ENCODE measurements around the gene ERGIC1.

Gene ERGIC1

GRCh38 chr5:172929371-172929838 lies 95.4 kb downstream of the ERGIC1 start:
- ChIA-PET POLR2A (no interaction called here), CTCF (interaction anchor here (1.1 to 3.8 kb wide), 3 partner anchors 164 to 215 kb away, joined by 3 to 15 read pairs (median 12); no protein-coding TSS in a partner anchor)
- no peak for DNase-seq (ENCODE audit: extremely low spot score)
- no peak for TF ChIP-seq NFRKB (IDR thresholded peaks at IDR 0.05)
- TF ChIP-seq, protein P1, sequence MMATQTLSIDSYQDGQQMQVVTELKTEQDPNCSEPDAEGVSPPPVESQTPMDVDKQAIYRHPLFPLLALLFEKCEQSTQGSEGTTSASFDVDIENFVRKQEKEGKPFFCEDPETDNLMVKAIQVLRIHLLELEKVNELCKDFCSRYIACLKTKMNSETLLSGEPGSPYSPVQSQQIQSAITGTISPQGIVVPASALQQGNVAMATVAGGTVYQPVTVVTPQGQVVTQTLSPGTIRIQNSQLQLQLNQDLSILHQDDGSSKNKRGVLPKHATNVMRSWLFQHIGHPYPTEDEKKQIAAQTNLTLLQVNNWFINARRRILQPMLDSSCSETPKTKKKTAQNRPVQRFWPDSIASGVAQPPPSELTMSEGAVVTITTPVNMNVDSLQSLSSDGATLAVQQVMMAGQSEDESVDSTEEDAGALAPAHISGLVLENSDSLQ (IDR thresholded peaks at IDR 0.05), result no peak
- TF ChIP-seq SP1 (IDR thresholded peaks at IDR 0.05), result no peak
- TF ChIP-seq FOXK2 (IDR thresholded peaks at IDR 0.05), result no peak
- no peak for TF ChIP-seq ZNF384 (IDR thresholded peaks at IDR 0.05)
- no peak for TF ChIP-seq FOXA1 (IDR thresholded peaks at IDR 0.05)
- TF ChIP-seq HDGF (IDR thresholded peaks at IDR 0.05; ENCODE audit: borderline replicate concordance), result no peak
- no peak for TF ChIP-seq SUZ12 (IDR thresholded peaks at IDR 0.05)
- no peak for TF ChIP-seq TARDBP (IDR thresholded peaks at IDR 0.05)
- no peak for TF ChIP-seq LEF1 (IDR thresholded peaks at IDR 0.05; ENCODE audit: borderline replicate concordance)
- no peak for TF ChIP-seq FOXM1 (IDR thresholded peaks at IDR 0.05; ENCODE audit: borderline replicate concordance)
- TF ChIP-seq ARNT (IDR thresholded peaks at IDR 0.05), result no peak
- TF ChIP-seq L3MBTL2 (conservative IDR thresholded peaks at IDR 0.05), result no peak
- no peak for TF ChIP-seq ELF4 (IDR thresholded peaks at IDR 0.05)
- no peak for TF ChIP-seq BHLHE40 (IDR thresholded peaks at IDR 0.05; ENCODE audit: borderline replicate concordance)
- no peak for TF ChIP-seq CTBP1 (IDR thresholded peaks at IDR 0.05; ENCODE audit: borderline replicate concordance)

DNA sequence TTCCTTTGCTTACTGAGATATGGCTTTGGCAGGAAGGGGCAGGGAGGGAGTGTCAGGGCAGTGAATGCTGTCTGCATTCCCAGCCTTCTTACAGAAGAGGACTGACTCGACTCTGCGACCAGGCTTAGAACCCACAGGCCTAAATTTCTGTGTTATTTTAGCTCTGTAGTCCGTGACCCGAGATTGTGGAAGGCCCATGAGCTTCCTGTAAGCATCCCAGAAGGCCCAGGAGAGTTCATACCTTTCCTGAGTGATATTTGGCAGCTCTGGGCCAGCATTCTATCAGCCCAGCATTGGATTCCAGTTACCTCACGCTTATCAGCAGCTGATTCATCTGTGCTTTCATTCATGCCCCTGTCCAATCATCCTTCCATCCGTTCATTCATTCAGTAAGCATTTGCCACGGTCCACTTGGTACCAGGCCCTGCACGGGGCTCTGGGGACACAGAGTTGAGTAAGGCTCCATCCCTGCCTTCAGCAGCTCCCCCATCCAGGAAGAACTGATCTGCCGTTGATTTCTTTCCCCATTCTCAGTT lies 97.0 kb downstream of the ERGIC1 start:
- DNase-seq (ENCODE audit: extremely low spot score), result no peak
- ChIA-PET POLR2A (interaction anchor here (1.0 kb wide), 1 partner anchor 160 kb away, joined by 3 read pairs; the partner anchor contains the start of gene DUSP1), CTCF (interaction anchor here (0.8 to 5.1 kb wide), 4 partner anchors 214 to 224 kb away, joined by 4 to 61 read pairs (median 14); no protein-coding TSS in a partner anchor)
- no peak for TF ChIP-seq ELF4 (IDR thresholded peaks at IDR 0.05)
- no peak for TF ChIP-seq ARNT (IDR thresholded peaks at IDR 0.05)
- no peak for TF ChIP-seq FOXA1 (IDR thresholded peaks at IDR 0.05)
- TF ChIP-seq, protein P1 (IDR thresholded peaks at IDR 0.05), result no peak
- no peak for TF ChIP-seq L3MBTL2 (conservative IDR thresholded peaks at IDR 0.05)
- no peak for TF ChIP-seq SP1 (IDR thresholded peaks at IDR 0.05)
- no peak for TF ChIP-seq FOXK2 (IDR thresholded peaks at IDR 0.05)
- no peak for TF ChIP-seq FOXM1 (IDR thresholded peaks at IDR 0.05; ENCODE audit: borderline replicate concordance)
- no peak for TF ChIP-seq CTBP1 (IDR thresholded peaks at IDR 0.05; ENCODE audit: borderline replicate concordance)
- TF ChIP-seq LEF1 (IDR thresholded peaks at IDR 0.05; ENCODE audit: borderline replicate concordance), result no peak
- no peak for TF ChIP-seq TARDBP (IDR thresholded peaks at IDR 0.05)
- no peak for TF ChIP-seq HDGF (IDR thresholded peaks at IDR 0.05; ENCODE audit: borderline replicate concordance)
- TF ChIP-seq BHLHE40 (IDR thresholded peaks at IDR 0.05; ENCODE audit: borderline replicate concordance), result no peak
- TF ChIP-seq ZNF384 (IDR thresholded peaks at IDR 0.05), result no peak
- TF ChIP-seq NFRKB (IDR thresholded peaks at IDR 0.05), result no peak
- TF ChIP-seq SUZ12 (IDR thresholded peaks at IDR 0.05), result no peak

DNA sequence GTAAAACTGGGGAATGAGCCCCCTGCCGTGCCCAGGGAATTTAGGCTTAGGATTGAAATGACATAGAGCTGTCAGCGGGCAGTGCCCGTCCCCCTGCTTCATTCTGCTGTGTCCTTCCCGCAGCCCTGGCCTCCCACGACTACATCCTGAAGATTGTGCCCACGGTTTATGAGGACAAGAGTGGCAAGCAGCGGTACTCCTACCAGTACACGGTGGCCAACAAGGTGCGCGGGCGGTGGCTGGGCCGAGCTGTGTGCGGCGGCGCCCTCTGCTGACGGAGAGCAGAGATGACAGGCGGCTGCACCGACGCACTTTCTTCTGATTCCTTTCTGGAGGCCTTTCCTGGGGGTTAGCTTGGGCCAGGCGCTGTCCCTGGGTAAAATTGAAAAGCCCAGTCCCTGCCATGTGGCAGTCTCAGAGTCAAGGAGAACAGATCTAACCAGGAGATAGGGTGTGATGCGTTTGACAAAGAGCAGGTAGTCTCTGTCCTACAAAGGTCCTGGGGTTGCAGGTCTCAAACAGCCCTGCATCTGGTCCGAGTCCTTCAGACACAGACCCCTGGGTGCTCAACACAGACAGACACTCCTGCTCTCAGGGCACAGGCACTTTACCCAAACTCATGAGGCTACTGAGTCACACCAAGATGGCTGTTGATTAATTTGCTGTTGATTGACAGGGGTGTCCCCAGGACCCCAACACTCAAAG lies 98.4 kb downstream of the ERGIC1 start:
- ChIA-PET POLR2A (interaction anchor here (0.7 to 2.7 kb wide), 4 partner anchors 26 to 161 kb away, joined by 3 to 11 read pairs (median 6); partner anchors contain the start of genes ATP6V0E1, DUSP1 and RPL26L1), CTCF (interaction anchor here (0.5 to 5.1 kb wide), 11 partner anchors 10 to 343 kb away, joined by 3 to 61 read pairs (median 3); no protein-coding TSS in a partner anchor)
- TF ChIP-seq NFRKB (IDR thresholded peaks at IDR 0.05), result no peak
- no peak for TF ChIP-seq SP1 (IDR thresholded peaks at IDR 0.05)
- TF ChIP-seq CTBP1 (IDR thresholded peaks at IDR 0.05; ENCODE audit: borderline replicate concordance), result no peak
- no peak for TF ChIP-seq HDGF (IDR thresholded peaks at IDR 0.05; ENCODE audit: borderline replicate concordance)
- no peak for TF ChIP-seq L3MBTL2 (conservative IDR thresholded peaks at IDR 0.05)
- TF ChIP-seq LEF1 (IDR thresholded peaks at IDR 0.05; ENCODE audit: borderline replicate concordance), result no peak
- TF ChIP-seq ARNT (IDR thresholded peaks at IDR 0.05), result no peak
- TF ChIP-seq FOXM1 (IDR thresholded peaks at IDR 0.05; ENCODE audit: borderline replicate concordance), result no peak
- TF ChIP-seq TARDBP (IDR thresholded peaks at IDR 0.05), result no peak
- no peak for TF ChIP-seq FOXA1 (IDR thresholded peaks at IDR 0.05)
- TF ChIP-seq, protein P1 (IDR thresholded peaks at IDR 0.05), result no peak
- no peak for TF ChIP-seq ELF4 (IDR thresholded peaks at IDR 0.05)
- TF ChIP-seq ZNF384 (IDR thresholded peaks at IDR 0.05), result no peak
- no peak for TF ChIP-seq SUZ12 (IDR thresholded peaks at IDR 0.05)
- TF ChIP-seq FOXK2 (IDR thresholded peaks at IDR 0.05), result no peak
- DNase-seq (ENCODE audit: extremely low spot score), result peak; percentile 89

GRCh38 chr5:172933238-172933637 lies 99.2 kb downstream of the ERGIC1 start:
- TF ChIP-seq ELF4 (IDR thresholded peaks at IDR 0.05), result no peak
- TF ChIP-seq ARNT (IDR thresholded peaks at IDR 0.05), result no peak
- no peak for TF ChIP-seq TARDBP (IDR thresholded peaks at IDR 0.05)
- TF ChIP-seq FOXK2 (IDR thresholded peaks at IDR 0.05), result no peak
- no peak for TF ChIP-seq NFRKB (IDR thresholded peaks at IDR 0.05)
- no peak for DNase-seq (ENCODE audit: extremely low spot score)
- POLR2A ChIA-PET, result interaction anchor here (1.1 to 2.7 kb wide), 5 partner anchors 26 to 218 kb away, joined by 3 to 11 read pairs (median 4); partner anchors contain the start of genes ATP6V0E1, DUSP1 and RPL26L1
- CTCF ChIA-PET, result interaction anchor here (0.9 to 5.1 kb wide), 4 partner anchors 10 to 226 kb away, joined by 3 to 61 read pairs (median 12); no protein-coding TSS in a partner anchor

DNA sequence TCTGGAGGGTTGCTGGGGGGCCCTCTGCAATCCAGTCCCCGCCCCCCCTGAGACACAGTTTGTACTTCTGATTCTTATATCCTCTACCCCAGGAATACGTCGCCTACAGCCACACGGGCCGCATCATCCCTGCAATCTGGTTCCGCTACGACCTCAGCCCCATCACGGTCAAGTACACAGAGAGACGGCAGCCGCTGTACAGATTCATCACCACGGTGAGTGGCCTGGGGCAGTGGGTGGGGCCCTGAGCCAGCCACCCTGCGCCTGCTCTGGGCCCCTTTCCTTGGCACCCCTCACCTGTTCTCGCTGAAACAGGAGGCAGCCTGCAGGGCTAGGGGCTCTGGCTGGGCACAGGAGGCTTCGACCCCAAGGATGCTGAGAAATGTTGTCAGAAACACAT lies 101.0 kb downstream of the ERGIC1 start:
- no peak for DNase-seq (ENCODE audit: extremely low spot score)
- no peak for TF ChIP-seq FOXM1 (IDR thresholded peaks at IDR 0.05; ENCODE audit: borderline replicate concordance)
- no peak for TF ChIP-seq BHLHE40 (IDR thresholded peaks at IDR 0.05; ENCODE audit: borderline replicate concordance)
- no peak for TF ChIP-seq ZNF384 (IDR thresholded peaks at IDR 0.05)
- TF ChIP-seq SUZ12 (IDR thresholded peaks at IDR 0.05), result no peak
- no peak for TF ChIP-seq FOXA1 (IDR thresholded peaks at IDR 0.05)
- no peak for TF ChIP-seq ELF4 (IDR thresholded peaks at IDR 0.05)
- TF ChIP-seq CTBP1 (IDR thresholded peaks at IDR 0.05; ENCODE audit: borderline replicate concordance), result no peak
- TF ChIP-seq SP1 (IDR thresholded peaks at IDR 0.05), result no peak
- TF ChIP-seq, protein P1 (IDR thresholded peaks at IDR 0.05), result no peak
- ChIA-PET CTCF (interaction anchor here (1.3 to 5.1 kb wide), 2 partner anchors 219 to 222 kb away, joined by 5 to 61 read pairs; no protein-coding TSS in a partner anchor), POLR2A (no interaction called here)

All from HEK293T (cell line).